GM12878 (cell line): ENCODE measurements around the gene M1AP. TPM values are rescaled to one million over a fixed set of nuclear protein-coding genes. Genes with fewer than 3 reads are reported as not detected.

Experiments
- ATAC-seq: fragments of 200-7000 bp; cut with Tn5 transposase; 3 replicates; pipeline ENCODE4 v1.9.1; 2020; ENCODE audit warnings: mild to moderate bottlenecking, moderate library complexity
- BruUV-seq: library from RNA; stranded (reverse); fragments of 400-500 nt; replicated peaks from 2 replicates; lab custom pipeline; 2021; lab: Mats Ljungman, UMichigan
- CTCF ChIA-PET: fragments of 300-600 bp; sonication (Branson Sonifier 250); formaldehyde crosslinking; extraction: SDS; loops from one replicate; lab custom pipeline; 2021; ENCODE audit warnings: inconsistent platforms; lab: Yijun Ruan, JAX
- POLR2A ChIA-PET: fragments of 350-600 bp; formaldehyde crosslinking; extraction: SDS; loops from one replicate; lab custom pipeline; 2021; ENCODE audit warnings: inconsistent platforms; lab: Charles Lee
- RAD21 ChIA-PET: fragments of 300-600 bp; sonication (Branson Sonifier 250); formaldehyde crosslinking; loops from one replicate; lab custom pipeline; 2023; ENCODE audit warnings: antibody characterized with exemption; ENCODE audit not compliant: unreplicated experiment; lab: Charles Lee
- SMC1A ChIA-PET: fragments of 300-600 bp; sonication (Branson Sonifier 250); formaldehyde crosslinking; loops from one replicate; lab custom pipeline; 2023; ENCODE audit not compliant: unreplicated experiment, uncharacterized antibody; lab: Charles Lee
- DNase-seq: peaks from one replicate; pipeline ENCODE4 v3.0.0-alpha.2; 2011; ENCODE audit warnings: low read depth, low spot score
- FAIRE-seq: peaks from 3 replicates; lab custom pipeline; 2011; peaks lifted over from hg19 to GRCh38; lab: Jason Lieb, UNC
- H2AFZ ChIP-seq: 2 replicates; pipeline ENCODE4 v1.6.0; 2011; ENCODE audit warnings: low read depth, low read length, control low read depth; ENCODE audit not compliant: control insufficient read depth
- H3K27ac ChIP-seq: 2 replicates; pipeline ENCODE4 v1.5.1; 2011; ENCODE audit warnings: control low read depth; ENCODE audit not compliant: control insufficient read depth, insufficient read depth
- H3K27me3 ChIP-seq, 2 experiments: replicated peaks in 1 of 2; 2 replicates each; pipeline versions ENCODE4 v1.6.0 to v1.6.1; 2011; ENCODE audit warnings: low read length in 1 of 2; ENCODE audit not compliant: control insufficient read depth in 2 of 2, insufficient read depth in 2 of 2
- H3K36me3 ChIP-seq, 2 experiments: 2 replicates each; pipeline ENCODE4 v1.5.1; 2011; ENCODE audit warnings: low read length in 1 of 2; ENCODE audit not compliant: control insufficient read depth in 2 of 2, insufficient read depth in 2 of 2
- H3K4me1 ChIP-seq: 2 replicates; pipeline ENCODE4 v1.6.1; 2011; ENCODE audit warnings: mild to moderate bottlenecking, low read length, moderate library complexity, mixed read lengths; ENCODE audit not compliant: control insufficient read depth, insufficient read depth
- H3K4me2 ChIP-seq: 2 replicates; pipeline ENCODE4 v1.6.0; 2011; ENCODE audit warnings: control low read depth; ENCODE audit not compliant: control insufficient read depth, insufficient read depth
- H3K4me3 ChIP-seq: fragments of 200-600 bp; sonication (generic); 2 replicates; pipeline ENCODE4 v1.5.1; 2016
- H3K79me2 ChIP-seq: 2 replicates; pipeline ENCODE4 v1.6.0; 2011; ENCODE audit warnings: low read length; ENCODE audit not compliant: control insufficient read depth, insufficient read depth
- H3K9ac ChIP-seq: 2 replicates; pipeline ENCODE4 v1.8.0; 2011; ENCODE audit warnings: low read length, control low read depth, mixed read lengths; ENCODE audit not compliant: control insufficient read depth, insufficient read depth
- H3K9me3 ChIP-seq: replicated peaks from 3 replicates; pipeline ENCODE4 v1.5.1; 2011; ENCODE audit warnings: mild to moderate bottlenecking, low read length; ENCODE audit not compliant: control insufficient read depth, insufficient read depth
- H4K20me1 ChIP-seq: 2 replicates; pipeline ENCODE4 v1.6.0; 2011; ENCODE audit not compliant: control insufficient read depth, insufficient read depth
- ZNF217 ChIP-seq: fragments of 450-650 bp; IDR thresholded peaks from 2 replicates; pipeline ENCODE4 v1.6.1; 2017; ENCODE audit warnings: antibody characterized with exemption, mild to moderate bottlenecking
- WGBS: methylation state at CpG from one replicate; pipeline ENCODE4 v1.1.6; 2016; ENCODE audit warnings: low lambda C conversion rate; ENCODE audit not compliant: insufficient replicate concordance, insufficient coverage; ENCODE audit errors: missing lambda C conversion rate; 5-methylcytosine and 5-hydroxymethylcytosine counted together
- in situ Hi-C: fragments of 300-500 bp; cut with MboI; formaldehyde crosslinking; loops from 9 replicates; pipeline ENCODE4 v1.14.3; 2018; ENCODE audit warnings: mixed read lengths
- intact Hi-C: fragments of 100-400 bp; cut with micrococcal nuclease; formaldehyde crosslinking; loops from one replicate; pipeline ENCODE4 v1.14.2; 2022; ENCODE audit not compliant: unreplicated experiment
- polyA plus RNA-seq, 11 experiments: library from polyadenylated mRNA; depleted of rRNA in 4 of 11; unstranded in 6 of 11; stranded (reverse) in 5 of 11; fragments of >200 nt; fragmentation: Nextera tagmentation in 4 of 11; fragmentation: Illumina TruSeq in 1 of 11; extraction: Ambion mirVana in 4 of 11; extraction: Trizol in 1 of 11; gene quantifications; 1 replicate in 1 of 11; 2 replicates in 10 of 11; pipeline versions ENCODE4 v1.2.1 to v1.2.3, GENCODE V29; 2011 to 2016; ENCODE audit warnings: inconsistent platforms in 2 of 11, missing spikeins in 2 of 11, low read depth in 1 of 11
- total RNA-seq, 4 experiments: library from RNA; depleted of rRNA in 3 of 4; stranded (reverse); fragments of >200 nt in 3 of 4; fragmentation: Illumina TruSeq in 1 of 4; extraction: Trizol in 1 of 4; gene quantifications; 2 replicates each; pipeline versions ENCODE4 v1.2.1 to v1.2.3, GENCODE V29; 2013 to 2021
- TF ChIP-seq, protein P1 (sequence below): fragments of 450-650 bp; IDR thresholded peaks from 2 replicates; pipeline ENCODE4 v1.6.1; 2016; ENCODE audit warnings: mild to moderate bottlenecking

The M1AP gene
- total and polyA plus RNA-seq, 10 of the 15 experiments (the other 5 are each of a cell fraction or from before 2014, with no cell fraction given) = 0.04 to 0.32 (median 0.16) TPM; not detected in 4

DNA sequence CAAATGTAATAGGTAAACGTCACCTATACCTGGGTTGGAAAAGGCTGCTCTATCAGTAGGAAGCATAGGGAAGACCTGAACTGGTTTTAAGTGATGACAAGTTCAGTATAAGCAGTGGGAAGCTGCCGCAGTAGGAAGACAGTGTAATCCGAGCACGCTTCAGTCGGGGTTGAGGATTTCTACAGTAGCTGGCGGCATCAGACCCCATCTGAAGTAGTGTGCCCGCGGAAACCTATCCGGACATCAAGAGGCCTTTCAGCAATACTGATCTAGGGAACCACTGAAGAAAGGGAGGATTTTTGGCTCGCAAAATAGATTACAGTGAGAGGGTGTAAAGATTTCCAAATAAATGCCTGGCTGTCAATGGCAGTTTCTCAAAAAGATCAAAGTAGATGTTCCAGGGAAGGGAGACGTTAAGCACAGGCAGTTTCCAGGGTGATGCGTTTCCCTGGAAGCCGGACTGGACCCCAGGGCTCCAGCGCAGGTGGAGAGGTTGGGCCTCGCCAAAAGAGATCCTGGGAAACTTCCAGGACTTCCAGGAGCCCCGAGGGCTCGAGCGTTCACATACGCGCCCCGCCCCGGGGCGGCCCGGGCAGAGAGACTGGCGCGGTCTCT is 99.7 kb downstream of the M1AP start:
- in situ Hi-C loops (no loop called here), intact Hi-C loops (no loop called here)
- H4K20me1 ChIP-seq = no peaks in the 10 kb centered on the region
- peak overlapping the region; percentile 95 for H3K4me2 ChIP-seq
- no peaks in the 10 kb centered on the region for H3K9me3 ChIP-seq
- peaks cover 64% of the 10 kb centered on the region for H3K79me2 ChIP-seq
- ChIA-PET RAD21 (interaction anchor here (3.7 to 8.6 kb wide), 3 partner anchors 21 to 38 kb away, joined by 24 to 94 read pairs (median 53); no protein-coding TSS in a partner anchor), POLR2A (interaction anchor here (1.3 to 17.8 kb wide), 4 partner anchors 9 to 28 kb away, joined by 3 to 441 read pairs (median 6); no protein-coding TSS in a partner anchor), CTCF (interaction anchor here (0.7 to 14.3 kb wide), 4 partner anchors 9 to 66 kb away, joined by 3 to 115 read pairs (median 52); partner anchors contain the start of genes AUP1, CCDC142, DQX1 and HTRA2), SMC1A (interaction anchor here (0.9 to 6.8 kb wide), 6 partner anchors 9 to 37 kb away, joined by 3 to 106 read pairs (median 24); partner anchors contain the start of gene HTRA2)
- DNase-seq (no peak), ATAC-seq (no peak), FAIRE-seq (no peak)
- BruUV-seq = no TSS peak
- peaks cover 30% of the 10 kb centered on the region for H3K4me1 ChIP-seq
- 37% methylated on average over 26 of the region's 26 CpGs for WGBS
- peak overlapping the region; percentile 71 for H2AFZ ChIP-seq
- no peaks in the 10 kb centered on the region for H3K27me3 ChIP-seq
- TF ChIP-seq, protein P1, sequence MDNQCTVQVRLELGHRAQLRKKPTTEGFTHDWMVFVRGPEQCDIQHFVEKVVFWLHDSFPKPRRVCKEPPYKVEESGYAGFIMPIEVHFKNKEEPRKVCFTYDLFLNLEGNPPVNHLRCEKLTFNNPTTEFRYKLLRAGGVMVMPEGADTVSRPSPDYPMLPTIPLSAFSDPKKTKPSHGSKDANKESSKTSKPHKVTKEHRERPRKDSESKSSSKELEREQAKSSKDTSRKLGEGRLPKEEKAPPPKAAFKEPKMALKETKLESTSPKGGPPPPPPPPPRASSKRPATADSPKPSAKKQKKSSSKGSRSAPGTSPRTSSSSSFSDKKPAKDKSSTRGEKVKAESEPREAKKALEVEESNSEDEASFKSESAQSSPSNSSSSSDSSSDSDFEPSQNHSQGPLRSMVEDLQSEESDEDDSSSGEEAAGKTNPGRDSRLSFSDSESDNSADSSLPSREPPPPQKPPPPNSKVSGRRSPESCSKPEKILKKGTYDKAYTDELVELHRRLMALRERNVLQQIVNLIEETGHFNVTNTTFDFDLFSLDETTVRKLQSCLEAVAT = peak; percentile 17; the same call in 1 of the 2 replicates
- no peak for TF ChIP-seq ZNF217
- peak overlapping the region; percentile 67 for H3K27ac ChIP-seq
- peak overlapping the region; percentile 82 for H3K9ac ChIP-seq
- no peaks in the 10 kb centered on the region; a peak in 1 of 4 replicates for H3K36me3 ChIP-seq
- H3K4me3 ChIP-seq = peak overlapping the region; percentile 95
